Measurements from ENCODE around the gene NRXN2. TPM values are rescaled to one million over a fixed set of nuclear protein-coding genes. Genes with fewer than 3 reads are reported as not detected.

NRXN2 gene
- polyA plus RNA-seq, 3 donors: 0.07 TPM; not detected in 2

- no peaks in the 10 kb centered on the region for H3K36me3 ChIP-seq (replicated peaks in 1 of 2; ENCODE audit: control insufficient read depth in 1 of 2, insufficient read depth in 2 of 2, low read length in 2 of 2)
- TF ChIP-seq, protein P1, sequence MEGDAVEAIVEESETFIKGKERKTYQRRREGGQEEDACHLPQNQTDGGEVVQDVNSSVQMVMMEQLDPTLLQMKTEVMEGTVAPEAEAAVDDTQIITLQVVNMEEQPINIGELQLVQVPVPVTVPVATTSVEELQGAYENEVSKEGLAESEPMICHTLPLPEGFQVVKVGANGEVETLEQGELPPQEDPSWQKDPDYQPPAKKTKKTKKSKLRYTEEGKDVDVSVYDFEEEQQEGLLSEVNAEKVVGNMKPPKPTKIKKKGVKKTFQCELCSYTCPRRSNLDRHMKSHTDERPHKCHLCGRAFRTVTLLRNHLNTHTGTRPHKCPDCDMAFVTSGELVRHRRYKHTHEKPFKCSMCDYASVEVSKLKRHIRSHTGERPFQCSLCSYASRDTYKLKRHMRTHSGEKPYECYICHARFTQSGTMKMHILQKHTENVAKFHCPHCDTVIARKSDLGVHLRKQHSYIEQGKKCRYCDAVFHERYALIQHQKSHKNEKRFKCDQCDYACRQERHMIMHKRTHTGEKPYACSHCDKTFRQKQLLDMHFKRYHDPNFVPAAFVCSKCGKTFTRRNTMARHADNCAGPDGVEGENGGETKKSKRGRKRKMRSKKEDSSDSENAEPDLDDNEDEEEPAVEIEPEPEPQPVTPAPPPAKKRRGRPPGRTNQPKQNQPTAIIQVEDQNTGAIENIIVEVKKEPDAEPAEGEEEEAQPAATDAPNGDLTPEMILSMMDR (IDR thresholded peaks at IDR 0.05): no peak
These were observed 3.6 kb downstream of the NRXN2 start for GRCh38 chr11:64719406-64719805.

DNA sequence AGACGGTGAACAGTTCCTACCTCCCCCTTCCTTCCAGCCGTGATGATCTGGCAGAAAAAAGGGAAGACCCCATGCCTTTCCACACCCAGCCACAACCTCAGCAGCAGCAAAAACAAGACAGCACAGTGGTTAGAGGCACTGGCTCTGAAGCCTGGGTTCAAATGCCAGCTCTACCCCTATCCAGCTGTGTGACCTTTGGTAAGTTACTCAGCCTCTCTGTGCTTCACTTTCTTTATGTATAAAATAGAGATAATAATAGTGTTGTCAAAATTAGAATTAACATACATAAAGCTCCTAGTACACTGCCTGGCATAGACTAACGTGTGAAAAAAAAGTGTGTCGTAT is 4.2 kb downstream of the NRXN2 start:
- H3K4me3 Mint-ChIP-seq: no peak overlapping the region
- H3K27me3 Mint-ChIP-seq (ENCODE audit: low read depth in 3 of 3): peaks cover 59 to 77% (median 61%) of the 10 kb centered on the region in 3 donors
- Histone ChIP-seq H3K36me3 (replicated peaks in 1 of 2; ENCODE audit: control insufficient read depth in 1 of 2, insufficient read depth in 2 of 2, low read length in 2 of 2) (no peaks in the 10 kb centered on the region), H3K4me2 (replicated peaks; ENCODE audit: extremely low read depth, low read length, poor library complexity, severe bottlenecking) (no peak overlapping the region), H3K27ac (ENCODE audit: low read depth in 1 of 2, low read length in 2 of 2) (no peak overlapping the region), H4K20me1 (ENCODE audit: insufficient read depth, low read length) (peaks cover 2% of the 10 kb centered on the region), H3K4me1 (ENCODE audit: control insufficient read depth in 1 of 2, insufficient read depth in 2 of 2, low read length in 2 of 2) (peaks cover 6 to 7% of the 10 kb centered on the region in 2 donors), H3K9me3 (replicated peaks in 1 of 2; ENCODE audit: control insufficient read depth in 1 of 2, insufficient read depth in 1 of 2, low read length in 2 of 2) (peaks cover 0 to 9% of the 10 kb centered on the region in 2 donors), H3K27me3 (ENCODE audit: control insufficient read depth in 2 of 2, insufficient read depth in 2 of 2, low read length in 2 of 2) (peaks cover 21 to 64% of the 10 kb centered on the region in 2 donors), H2AFZ (ENCODE audit: insufficient read depth, low read depth, low read length, poor library complexity, severe bottlenecking) (no peak overlapping the region), H3K9ac (ENCODE audit: insufficient read depth, low read length, poor library complexity, severe bottlenecking) (no peak overlapping the region), H3K79me2 (ENCODE audit: insufficient read depth, low read length) (no peaks in the 10 kb centered on the region), H3K4me3 (replicated peaks in 1 of 3; ENCODE audit: low read depth in 2 of 3, low read length in 3 of 3) (no peak overlapping the region)
- DNase-seq: no peak
- H3K27ac Mint-ChIP-seq: no peak overlapping the region
- peaks cover 0 to 8% (median 3%) of the 10 kb centered on the region in 7 donors for H3K9me3 Mint-ChIP-seq
- H3K36me3 Mint-ChIP-seq: peaks cover 0 to 2% of the 10 kb centered on the region in 2 donors
- H3K4me1 Mint-ChIP-seq: peaks cover 2% of the 10 kb centered on the region
- 15% methylated on average over 2 of the region's 4 CpGs for WGBS (ENCODE audit: insufficient coverage)
- TF ChIP-seq, protein P1 (IDR thresholded peaks at IDR 0.05): no peak
- intact Hi-C loops (cut with micrococcal nuclease): no loop called here

More at GRCh38 chr11:64719406-64719805, 3.6 kb downstream of the NRXN2 start:
- Mint-ChIP-seq H3K27ac (no peak overlapping the region), H3K9me3 (peaks cover 0 to 3% (median 2%) of the 10 kb centered on the region in 7 donors), H3K27me3 (ENCODE audit: low read depth in 3 of 3) (peaks cover 52 to 70% (median 54%) of the 10 kb centered on the region in 3 donors), H3K4me3 (no peak overlapping the region), H3K4me1 (peaks cover 7% of the 10 kb centered on the region), H3K36me3 (no peaks in the 10 kb centered on the region)
- no peak overlapping the region for H3K4me2 ChIP-seq (replicated peaks; ENCODE audit: extremely low read depth, low read length, poor library complexity, severe bottlenecking)
- no peaks in the 10 kb centered on the region for H3K79me2 ChIP-seq (ENCODE audit: insufficient read depth, low read length)
- peaks cover 8% of the 10 kb centered on the region for H4K20me1 ChIP-seq (ENCODE audit: insufficient read depth, low read length)
- peaks cover 0 to 5% of the 10 kb centered on the region in 2 donors for H3K9me3 ChIP-seq (replicated peaks in 1 of 2; ENCODE audit: control insufficient read depth in 1 of 2, insufficient read depth in 1 of 2, low read length in 2 of 2)
- WGBS (ENCODE audit: insufficient coverage): 92% methylated on average over 8 of the region's 10 CpGs
- H2AFZ ChIP-seq (ENCODE audit: insufficient read depth, low read depth, low read length, poor library complexity, severe bottlenecking): no peak overlapping the region
- intact Hi-C loops (cut with micrococcal nuclease): no loop called here
- H3K27ac ChIP-seq (ENCODE audit: low read depth in 1 of 2, low read length in 2 of 2): no peak overlapping the region
- H3K9ac ChIP-seq (ENCODE audit: insufficient read depth, low read length, poor library complexity, severe bottlenecking): no peak overlapping the region
- no peak overlapping the region for H3K4me3 ChIP-seq (replicated peaks in 1 of 3; ENCODE audit: low read depth in 2 of 3, low read length in 3 of 3)
- H3K27me3 ChIP-seq (ENCODE audit: control insufficient read depth in 2 of 2, insufficient read depth in 2 of 2, low read length in 2 of 2): peaks cover 15 to 58% of the 10 kb centered on the region in 2 donors
- no peak for DNase-seq
- peaks cover 8 to 13% of the 10 kb centered on the region in 2 donors for H3K4me1 ChIP-seq (ENCODE audit: control insufficient read depth in 1 of 2, insufficient read depth in 2 of 2, low read length in 2 of 2)
